Measurements from ENCODE around the gene SPATA2.

DNA sequence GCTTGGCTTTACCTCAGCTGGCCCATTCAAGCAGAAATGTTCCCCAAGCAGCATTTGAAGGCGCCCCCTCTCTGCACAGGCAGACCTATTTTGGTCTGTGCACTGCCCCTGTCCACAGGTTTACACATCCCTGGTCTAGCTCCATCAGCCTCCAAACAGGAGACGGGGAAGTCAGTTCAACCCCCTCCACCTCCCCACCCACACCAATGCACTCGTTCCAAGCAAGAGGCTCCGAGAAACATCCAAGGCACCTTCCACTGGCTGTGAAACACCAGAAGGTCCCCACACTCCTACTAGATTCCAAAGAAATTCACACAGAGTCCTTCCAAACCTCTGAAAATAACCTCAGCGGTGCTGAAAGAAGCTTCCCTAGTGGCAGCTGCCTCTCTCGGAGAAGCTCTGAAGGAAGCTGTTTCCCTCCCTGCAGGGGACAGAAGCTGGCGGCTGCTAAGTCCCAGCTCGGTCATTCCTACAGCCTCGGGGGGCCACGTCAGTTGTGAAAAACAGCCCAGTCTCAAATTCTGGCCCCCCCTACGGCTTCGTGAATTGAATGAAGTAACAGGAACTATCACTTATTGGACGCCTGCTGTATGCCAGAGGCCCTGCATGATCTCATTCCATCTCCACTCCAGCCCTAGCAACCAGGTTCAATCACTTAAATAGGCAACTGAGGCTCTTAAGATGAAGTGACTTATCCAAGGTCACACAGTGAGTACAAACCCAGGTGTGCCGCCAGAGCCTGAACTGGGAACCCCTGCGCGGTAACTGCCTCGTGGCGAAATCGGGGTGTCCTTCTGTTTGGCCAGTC, 815 bp downstream of the SPATA2 start:
- TF ChIP-seq CTCF (IDR thresholded peaks at IDR 0.05) = no peak
- no peak for TF ChIP-seq EZH2 (IDR thresholded peaks at IDR 0.05)
- TF ChIP-seq EZH2phosphoT487 (IDR thresholded peaks at IDR 0.05) = no peak
